HUES48 (cell line): ENCODE measurements around the gene UBE2N.
A peak's percentile ranks its signal among the peaks of the same experiment; 100 is the strongest.
"Not testable (repeated sequence)": the region's sequence is repeated elsewhere in the genome, so short reads cannot be mapped to it uniquely, and the experiment has no call there.

Experiments
- H3K27ac ChIP-seq: one replicate; pipeline ENCODE4 v1.7.0; 2013; ENCODE audit warnings: low read depth, low read length, inconsistent platforms
- H3K27me3 ChIP-seq: 2 replicates; pipeline ENCODE4 v1.6.1; 2013; ENCODE audit warnings: mild to moderate bottlenecking, low read length; ENCODE audit not compliant: control insufficient read depth, insufficient read depth
- H3K36me3 ChIP-seq: 2 replicates; pipeline ENCODE4 v1.6.1; 2013; ENCODE audit warnings: low read length; ENCODE audit not compliant: control insufficient read depth, insufficient read depth
- H3K4me1 ChIP-seq: 2 replicates; pipeline ENCODE4 v1.6.1; 2013; ENCODE audit warnings: mild to moderate bottlenecking, low read length; ENCODE audit not compliant: control insufficient read depth, insufficient read depth
- H3K4me3 ChIP-seq: 2 replicates; pipeline ENCODE4 v1.5.1; 2013; ENCODE audit warnings: mild to moderate bottlenecking, low read depth, low read length
- H3K9ac ChIP-seq: 2 replicates; pipeline ENCODE4 v1.6.1; 2013; ENCODE audit warnings: mild to moderate bottlenecking, low read depth, low read length, moderate library complexity
- H3K9me3 ChIP-seq: 2 replicates; pipeline ENCODE4 v1.6.1; 2013; ENCODE audit warnings: low read length; ENCODE audit not compliant: control insufficient read depth, insufficient read depth

UBE2N gene

DNA sequence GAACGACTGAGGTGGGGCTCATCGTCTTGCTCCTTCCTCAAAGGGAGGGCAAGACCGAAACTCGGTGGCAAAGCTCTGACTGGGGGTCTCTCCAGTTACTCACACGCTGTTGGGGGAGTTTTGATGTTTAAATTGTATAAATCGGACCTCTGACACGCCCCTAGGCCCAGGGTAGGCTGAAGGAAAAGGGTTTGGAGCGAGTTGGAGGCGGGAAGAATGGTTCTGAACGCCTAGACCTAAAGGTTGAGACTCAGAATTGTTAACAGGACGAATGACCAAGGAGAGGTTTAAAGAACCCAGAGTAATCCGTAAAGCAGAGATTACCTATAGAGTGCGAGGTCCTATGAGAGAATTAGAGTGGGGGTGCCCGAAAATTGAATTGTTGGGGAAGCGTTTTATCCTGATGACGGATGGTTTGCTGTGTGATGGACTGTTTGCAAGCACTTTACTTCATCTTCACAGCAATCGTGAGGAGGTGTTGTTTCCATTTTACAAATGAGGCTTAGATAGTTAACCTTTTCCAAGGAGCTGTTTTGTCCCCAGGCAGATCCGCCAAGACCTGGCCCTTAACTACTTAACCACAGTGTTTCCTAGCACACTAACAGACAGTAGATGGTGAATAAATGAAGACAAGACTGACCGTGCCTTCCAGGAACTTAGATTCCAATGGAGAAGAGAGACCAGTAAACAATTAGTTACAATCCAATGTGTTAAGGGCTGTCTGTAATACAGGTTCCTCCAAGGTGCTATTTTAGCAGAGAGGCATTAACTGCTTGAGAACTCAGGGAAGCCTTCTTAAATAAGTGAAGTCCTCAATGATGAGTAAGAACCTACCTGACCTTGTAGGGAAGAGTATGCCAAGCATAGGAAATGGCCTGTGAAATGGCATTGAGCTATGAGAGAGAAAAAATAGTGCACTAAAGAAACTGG lies 929 bp upstream of the UBE2N start:
- Histone ChIP-seq H3K9me3 (no peaks in the 10 kb centered on the region), H3K27ac (peak overlapping the region; percentile 97), H3K36me3 (no peaks in the 10 kb centered on the region), H3K27me3 (no peaks in the 10 kb centered on the region), H3K4me1 (peaks cover 36% of the 10 kb centered on the region), H3K4me3 (peak overlapping the region; percentile 85), H3K9ac (peak overlapping the region; percentile 94)

DNA sequence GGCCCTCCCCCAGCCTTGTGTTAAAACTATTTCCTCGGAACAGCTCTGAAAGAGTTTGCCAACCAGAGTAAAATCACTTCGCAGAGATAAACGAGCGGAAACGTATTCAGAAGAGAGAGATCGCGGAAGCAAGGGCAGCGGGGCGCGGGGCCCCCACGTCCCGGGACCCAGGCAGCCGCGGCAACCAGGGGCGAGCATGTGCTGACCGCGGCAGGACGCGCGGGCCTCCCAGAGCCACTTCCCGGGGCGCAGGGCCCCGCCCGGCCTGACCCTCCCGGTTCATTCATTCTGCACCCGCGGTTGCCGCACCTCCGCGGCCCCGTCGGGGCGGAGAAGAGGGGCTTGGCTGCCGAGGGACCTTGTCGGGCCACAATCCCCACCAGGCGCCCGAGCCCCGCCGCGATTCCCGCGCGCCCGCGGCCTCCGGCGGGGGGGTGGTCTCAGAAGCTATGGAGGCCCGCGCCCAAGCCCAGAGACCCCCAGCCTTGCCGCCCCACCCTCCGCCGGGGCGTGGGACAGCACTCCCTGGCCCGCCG lies 598 bp downstream of the UBE2N start:
- H3K4me1 ChIP-seq = peaks cover 42% of the 10 kb centered on the region
- H3K27me3 ChIP-seq = no peaks in the 10 kb centered on the region
- H3K4me3 ChIP-seq = peak overlapping the region; percentile 85
- H3K36me3 ChIP-seq = no peaks in the 10 kb centered on the region
- H3K9ac ChIP-seq = peak overlapping the region; percentile 94
- H3K27ac ChIP-seq = peak overlapping the region; percentile 97
- no peaks in the 10 kb centered on the region for H3K9me3 ChIP-seq

DNA sequence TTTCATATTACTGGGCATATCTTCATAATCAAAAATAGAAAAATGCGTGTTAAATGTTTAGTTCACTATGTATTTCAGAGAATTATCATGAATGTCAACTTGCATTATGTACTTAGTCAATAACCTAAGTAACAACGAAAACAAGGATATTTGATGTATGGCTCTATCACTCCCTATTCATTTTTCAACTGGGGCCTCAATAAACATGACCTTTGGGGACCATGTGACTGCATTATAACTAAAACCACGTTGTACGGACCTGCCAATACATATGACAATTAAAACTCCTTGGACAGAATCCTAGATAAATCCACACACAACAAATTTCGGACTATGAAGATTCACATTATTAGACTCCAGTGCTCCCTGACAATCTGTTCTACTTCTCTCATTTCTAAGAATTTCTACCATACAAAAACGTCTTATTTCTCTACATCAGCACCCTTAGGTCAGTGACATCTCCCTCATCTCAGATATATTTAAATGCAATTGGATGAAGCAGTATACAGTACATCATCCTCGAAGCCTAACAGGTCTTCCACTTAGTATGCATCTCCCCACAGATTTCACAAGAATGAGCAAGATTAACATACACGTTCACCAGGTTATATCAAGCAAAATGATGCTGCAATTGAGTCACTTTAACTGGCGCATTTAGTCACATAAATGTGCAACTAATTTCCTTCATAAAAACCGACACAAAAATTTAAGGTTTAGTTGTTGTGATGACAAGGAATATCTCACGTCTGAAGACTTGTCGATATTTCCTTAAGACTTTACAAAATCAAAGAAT lies 1.5 kb downstream of the UBE2N start:
- H3K27ac ChIP-seq = peak overlapping the region; percentile 97
- H3K27me3 ChIP-seq = no peaks in the 10 kb centered on the region
- peak overlapping the region; percentile 85 for H3K4me3 ChIP-seq
- no peaks in the 10 kb centered on the region for H3K36me3 ChIP-seq
- peak overlapping the region; percentile 94 for H3K9ac ChIP-seq
- peaks cover 42% of the 10 kb centered on the region for H3K4me1 ChIP-seq
- H3K9me3 ChIP-seq = no peaks in the 10 kb centered on the region

DNA sequence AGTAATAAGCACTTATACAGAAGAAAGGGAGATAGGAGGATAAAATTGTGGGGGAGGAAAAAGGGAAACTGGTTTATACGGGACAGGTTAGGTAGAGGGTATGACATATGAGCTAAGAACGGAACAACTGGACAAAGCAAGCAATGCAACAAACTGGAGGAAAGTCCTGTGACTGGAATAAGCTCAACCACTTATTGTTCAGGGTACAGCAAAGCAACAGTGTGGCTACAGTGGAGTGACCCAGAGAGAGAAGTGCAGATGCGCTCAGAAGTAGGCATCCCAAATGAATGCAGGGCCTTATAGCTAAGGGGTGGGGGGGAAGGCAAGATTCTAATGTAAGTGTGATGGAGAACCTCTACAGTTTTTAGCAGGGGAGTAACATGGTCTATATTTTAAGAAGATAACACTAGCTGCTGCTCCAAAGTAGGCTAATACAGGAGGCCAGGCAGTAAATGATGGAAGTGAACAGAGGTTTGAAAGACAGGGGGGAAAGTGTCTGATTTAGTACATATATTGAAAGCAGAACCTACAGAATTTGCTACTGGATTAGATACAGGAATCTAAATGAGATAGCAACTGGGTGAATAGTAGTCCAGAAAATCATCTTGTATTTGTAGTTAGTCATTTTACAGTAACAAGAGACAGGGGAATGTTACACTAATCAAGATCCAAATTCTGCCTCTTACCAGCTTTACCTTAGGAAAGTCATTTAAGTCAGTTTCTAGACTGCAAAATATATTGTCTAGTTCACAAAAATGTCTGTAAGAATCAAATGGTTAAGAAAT lies 3.3 kb downstream of the UBE2N start:
- H3K9ac ChIP-seq = 0 out of 2 replicates have a peak overlapping the region, but pooled peaks have one; percentile 6
- no peaks in the 10 kb centered on the region for H3K27me3 ChIP-seq
- H3K36me3 ChIP-seq = no peaks in the 10 kb centered on the region
- H3K4me3 ChIP-seq = no peak overlapping the region
- H3K4me1 ChIP-seq = peaks cover 41% of the 10 kb centered on the region
- H3K9me3 ChIP-seq = no peaks in the 10 kb centered on the region
- H3K27ac ChIP-seq = no peak overlapping the region

DNA sequence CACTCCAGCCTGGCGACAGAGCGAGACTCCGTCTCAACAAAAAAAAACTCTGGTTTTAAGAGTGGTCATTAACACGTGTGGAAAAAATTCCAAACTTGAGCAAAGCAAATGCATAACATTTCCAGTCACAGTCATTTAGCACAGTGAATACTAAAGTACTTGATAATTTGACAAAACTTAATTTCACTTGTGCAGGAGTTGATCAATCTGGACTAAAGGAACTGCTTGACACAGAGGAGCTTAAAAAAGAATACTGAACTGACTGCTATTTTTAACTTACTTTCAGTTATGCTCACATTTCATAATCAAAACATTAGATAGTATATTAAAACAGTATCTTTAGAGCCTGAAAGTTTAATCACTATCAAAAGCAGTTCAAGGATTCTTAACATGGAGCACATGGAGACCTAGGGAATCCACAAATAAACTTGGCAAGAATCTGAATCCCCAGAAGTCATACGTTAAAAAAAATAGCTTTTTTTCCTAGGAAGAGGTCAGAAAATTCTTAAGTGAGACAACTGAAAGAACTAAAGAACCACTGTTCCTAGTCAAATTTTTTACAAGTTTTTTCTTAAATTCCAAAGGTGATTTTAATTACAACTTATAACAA lies 7.4 kb downstream of the UBE2N start:
- Histone ChIP-seq H3K27ac (no peak overlapping the region), H3K9me3 (no peaks in the 10 kb centered on the region), H3K9ac (no peak overlapping the region), H3K36me3 (no peaks in the 10 kb centered on the region), H3K4me1 (peaks cover 19% of the 10 kb centered on the region), H3K27me3 (no peaks in the 10 kb centered on the region), H3K4me3 (no peak overlapping the region)

DNA sequence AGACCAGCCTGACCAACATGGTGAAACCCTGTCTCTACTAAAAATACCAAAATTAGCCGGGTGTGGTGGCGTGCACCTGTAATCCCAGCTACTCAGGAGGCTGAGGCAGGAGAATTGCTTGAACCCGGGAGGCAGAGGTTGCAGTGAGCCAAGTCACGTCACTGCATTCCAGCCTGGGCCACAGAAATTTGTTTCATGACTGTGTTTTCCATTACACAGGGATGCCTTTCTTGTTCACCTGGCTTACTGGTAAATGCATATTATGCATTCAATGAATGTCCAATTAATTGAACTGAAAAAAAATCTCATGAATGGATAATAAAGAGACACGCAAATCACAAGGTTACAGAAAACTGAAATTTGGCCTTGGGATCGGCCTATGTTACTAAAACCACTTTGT lies 9.7 kb downstream of the UBE2N start:
- H3K4me1 ChIP-seq, H3K36me3 ChIP-seq, H3K9me3 ChIP-seq, H3K4me3 ChIP-seq, H3K27me3 ChIP-seq, H3K9ac ChIP-seq, H3K27ac ChIP-seq: not testable (repeated sequence)

DNA sequence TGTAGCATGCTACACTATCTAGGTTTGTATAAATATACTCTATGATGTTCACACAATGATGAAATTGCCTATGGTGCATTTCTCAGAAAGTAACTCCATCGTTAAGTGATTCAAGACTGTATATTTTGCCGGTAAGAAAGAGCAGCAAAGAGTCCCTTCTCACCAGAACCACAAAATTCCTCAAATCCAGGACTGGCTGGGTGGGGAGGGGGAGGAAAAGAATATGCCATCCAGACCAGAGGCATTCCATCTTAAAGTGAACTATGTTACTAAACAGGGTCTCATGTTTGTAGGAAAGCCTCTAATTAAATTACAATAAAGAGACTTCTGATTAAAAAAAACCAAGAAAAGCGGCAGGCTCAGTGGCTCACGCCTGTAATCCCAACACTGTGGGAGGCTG lies 11.5 kb downstream of the UBE2N start:
- no peaks in the 10 kb centered on the region for H3K27me3 ChIP-seq
- H3K4me1 ChIP-seq = peaks cover 14% of the 10 kb centered on the region
- no peak overlapping the region for H3K4me3 ChIP-seq
- no peak overlapping the region for H3K27ac ChIP-seq
- no peaks in the 10 kb centered on the region for H3K36me3 ChIP-seq
- H3K9me3 ChIP-seq = no peaks in the 10 kb centered on the region
- no peak overlapping the region for H3K9ac ChIP-seq

DNA sequence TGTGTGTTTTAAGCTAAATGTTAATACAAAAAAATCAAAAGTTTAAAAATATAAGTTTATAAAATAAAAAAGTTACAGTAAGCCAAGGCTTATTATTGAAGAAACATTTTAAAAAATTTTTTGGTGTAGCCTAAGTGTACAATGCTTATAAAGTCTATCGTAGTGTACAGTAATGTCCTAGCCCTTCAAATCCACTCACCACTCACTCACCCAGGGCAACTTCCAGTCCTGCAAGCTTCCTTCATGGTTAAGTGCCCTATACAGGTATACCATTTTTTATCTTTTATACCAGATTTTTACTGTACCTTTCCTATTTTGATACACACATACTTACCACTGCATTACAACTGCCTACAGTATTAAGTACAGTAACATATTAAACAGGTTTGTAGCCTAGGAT lies 11.9 kb downstream of the UBE2N start:
- Histone ChIP-seq H3K4me3 (no peak overlapping the region), H3K36me3 (no peaks in the 10 kb centered on the region), H3K4me1 (peaks cover 18% of the 10 kb centered on the region), H3K27ac (no peak overlapping the region), H3K9me3 (no peaks in the 10 kb centered on the region), H3K9ac (no peak overlapping the region), H3K27me3 (no peaks in the 10 kb centered on the region)

DNA sequence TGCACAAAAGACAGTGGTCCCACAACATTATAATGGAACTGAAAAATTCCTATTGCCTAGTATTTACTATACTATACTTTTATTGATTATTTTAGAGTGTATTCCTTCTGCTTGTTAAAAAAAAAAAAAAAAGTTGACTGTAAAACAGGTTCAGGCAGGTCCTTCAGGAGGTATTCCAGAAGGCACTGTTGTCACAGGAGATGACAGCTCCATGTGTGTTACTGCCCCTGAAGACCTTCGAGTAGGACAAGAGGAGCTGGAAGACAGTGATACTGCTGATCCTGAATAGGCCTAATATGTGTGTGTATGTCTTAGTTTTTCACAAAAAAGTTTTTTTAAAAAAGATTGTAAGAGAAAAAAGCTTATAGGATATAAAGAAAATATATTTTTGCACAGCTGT lies 12.3 kb downstream of the UBE2N start:
- Histone ChIP-seq H3K4me3 (no peak overlapping the region), H3K9ac (no peak overlapping the region), H3K9me3 (no peaks in the 10 kb centered on the region), H3K27ac (no peak overlapping the region), H3K27me3 (no peaks in the 10 kb centered on the region), H3K36me3 (no peaks in the 10 kb centered on the region), H3K4me1 (peaks cover 22% of the 10 kb centered on the region)

DNA sequence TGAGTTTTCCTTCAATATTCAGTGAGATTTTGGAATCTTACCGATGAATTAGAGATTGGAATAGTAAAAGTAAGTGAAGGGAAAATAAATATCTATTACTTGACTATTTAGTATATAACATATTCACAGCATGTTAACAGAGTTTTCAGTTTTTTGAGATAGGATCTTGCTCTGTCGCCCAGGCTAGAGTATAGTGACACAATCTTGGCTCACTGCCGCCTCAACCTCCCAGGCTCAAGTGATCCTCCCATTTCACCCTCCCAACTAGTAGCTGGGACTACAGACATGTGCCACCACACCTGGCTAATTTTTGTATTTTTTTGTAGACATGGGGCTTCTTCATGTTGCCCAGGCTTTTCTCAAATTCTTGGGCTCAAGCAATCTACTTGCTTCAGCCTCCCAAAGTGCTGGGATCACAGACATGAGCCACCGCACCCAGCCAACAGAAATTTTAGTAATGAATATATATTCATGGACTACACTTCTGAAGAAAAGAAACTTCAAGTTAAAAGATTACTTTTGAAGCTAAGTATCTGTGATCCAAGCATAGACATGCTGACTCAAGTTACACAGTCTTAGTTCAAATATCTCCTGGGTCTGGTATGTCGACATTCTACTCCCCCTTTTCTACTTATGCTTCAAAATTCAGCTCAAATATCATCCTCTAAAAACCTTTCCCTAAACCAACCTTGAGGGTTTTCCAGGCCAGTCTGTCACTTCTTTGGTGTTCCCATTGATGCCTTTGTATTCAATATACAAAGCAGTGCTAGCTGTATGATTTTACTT lies 13.8 kb downstream of the UBE2N start:
- Histone ChIP-seq H3K36me3 (no peaks in the 10 kb centered on the region), H3K27me3 (no peaks in the 10 kb centered on the region), H3K4me3 (no peak overlapping the region), H3K27ac (no peak overlapping the region), H3K9ac (no peak overlapping the region), H3K9me3 (no peaks in the 10 kb centered on the region), H3K4me1 (peaks cover 37% of the 10 kb centered on the region)
